Left renal cortex interstitium (tissue), 4 donors: ENCODE results near the gene IGFBP1. TPM values are rescaled to one million over a fixed set of nuclear protein-coding genes. Genes with fewer than 3 reads are reported as not detected.

Experiments
- DNase-seq, 4 donors: peaks; one replicate each; pipeline ENCODE4 v3.0.0-alpha.2; 2013; ENCODE audit warnings: low read depth in 4 of 4, low spot score in 2 of 4, missing footprints in 1 of 4
- polyA plus RNA-seq, 4 donors: library from polyadenylated mRNA; unstranded; fragments of 120-200 nt; gene quantifications; one replicate each; pipeline ENCODE4 v1.2.1, GENCODE V29; 2013; ENCODE audit not compliant: insufficient read length in 4 of 4

Gene IGFBP1
- polyA plus RNA-seq, 4 donors, result 0.49 to 1.2 (median 0.60) TPM

GRCh38 chr7:45880433-45880860, 7.8 kb upstream of the IGFBP1 start:
- DNase-seq, result no peak

- no peak for DNase-seq
Observed at GRCh38 chr7:45881280-45881758, 7.0 kb upstream of the IGFBP1 start.

DNA sequence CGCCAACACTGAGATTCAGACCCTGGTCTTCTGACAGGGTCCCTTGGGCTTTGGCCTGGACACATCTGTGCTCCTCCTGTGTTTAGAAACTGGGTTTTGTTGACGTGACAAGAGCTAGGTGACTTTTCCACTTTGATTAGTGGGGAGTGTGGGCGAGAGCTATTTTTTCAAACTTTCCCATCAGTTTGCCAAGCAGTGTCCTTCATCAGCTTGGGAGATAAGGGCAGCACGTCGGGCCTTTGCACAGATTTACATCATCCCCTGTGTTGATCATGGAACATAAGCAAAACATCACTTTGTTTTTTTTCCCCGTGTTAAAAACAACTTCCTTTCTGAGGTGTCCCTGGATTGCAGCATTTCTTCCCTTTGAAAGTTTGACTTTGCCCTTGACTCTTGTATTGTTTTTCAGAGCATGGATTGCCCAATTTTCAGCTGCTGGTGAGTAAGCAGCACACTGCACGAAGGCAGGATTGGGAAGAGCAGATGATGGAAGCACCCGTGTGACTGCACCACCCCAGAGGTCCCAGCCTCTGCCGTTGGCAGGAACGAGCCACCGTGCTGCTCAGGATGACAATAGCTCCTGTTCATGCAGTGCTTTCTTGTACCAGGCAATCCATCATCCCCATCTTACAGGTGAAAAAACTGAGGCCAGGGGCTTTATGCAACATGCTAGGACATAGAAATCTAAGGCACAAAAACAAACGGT, 6.4 kb upstream of the IGFBP1 start:
- no peak for DNase-seq

DNA sequence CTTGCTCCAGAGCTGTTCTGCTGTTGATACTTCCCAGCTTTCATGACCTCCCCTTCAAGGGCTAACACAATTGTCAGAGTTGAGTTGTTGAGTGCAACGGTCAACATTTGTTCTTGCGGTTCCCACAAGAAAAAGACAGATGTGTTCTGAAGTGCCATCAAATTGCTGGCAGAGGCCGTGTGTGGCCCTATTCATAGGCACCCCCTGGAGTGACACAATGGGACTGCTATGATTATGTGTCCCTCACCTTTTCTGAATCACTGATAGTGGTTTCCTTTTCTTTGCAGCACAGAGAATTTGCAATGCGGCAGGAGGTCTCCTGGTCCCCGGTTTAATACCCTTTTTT, 5.8 kb upstream of the IGFBP1 start:
- DNase-seq, result no peak

GRCh38 chr7:45884136-45884535, 4.2 kb upstream of the IGFBP1 start:
- DNase-seq, result no peak

DNA sequence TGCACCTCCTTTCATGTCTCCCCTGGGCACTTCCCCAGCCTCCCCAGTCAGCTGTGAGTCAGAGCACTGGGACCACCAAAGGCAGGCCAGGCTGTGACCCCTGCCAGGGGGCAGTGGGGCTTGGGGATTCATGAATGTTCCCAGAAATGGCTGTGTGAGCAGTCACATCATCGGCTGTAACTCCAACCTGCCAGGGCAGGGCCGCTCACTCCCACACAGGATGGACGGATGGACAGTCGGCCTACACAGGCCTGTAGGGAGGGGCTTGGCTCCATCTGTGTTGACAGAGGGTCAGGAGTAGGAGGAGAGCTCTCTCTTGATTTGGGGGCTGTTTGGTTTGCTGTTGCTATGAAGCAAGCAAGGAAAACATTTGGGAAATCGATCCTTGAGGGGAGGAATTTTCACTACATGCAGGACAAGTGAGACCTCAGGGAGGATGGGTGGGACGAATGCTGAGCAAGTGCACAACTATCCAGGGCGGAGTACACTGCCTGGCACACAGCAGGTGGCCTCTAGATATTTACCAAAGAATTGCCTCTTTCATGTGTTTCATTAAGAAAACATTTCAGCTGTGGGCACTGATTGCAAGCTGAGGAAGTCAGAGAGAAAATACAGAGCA, 2.9 kb upstream of the IGFBP1 start:
- DNase-seq, result peak in 2 of 4 donors; percentile 7 to 32

GRCh38 chr7:45886931-45887667, 1.2 kb upstream of the IGFBP1 start:
- no peak for DNase-seq

- no peak for DNase-seq
Observed at GRCh38 chr7:45888993-45889366, 692 bp downstream of the IGFBP1 start.

- DNase-seq, result no peak
Observed at GRCh38 chr7:45889367-45890067, 1.2 kb downstream of the IGFBP1 start.

GRCh38 chr7:45890125-45890901, 2.0 kb downstream of the IGFBP1 start:
- DNase-seq, result no peak

- DNase-seq, result peak in 1 of 4 donors; percentile 43
Observed at GRCh38 chr7:45890902-45891461, 2.7 kb downstream of the IGFBP1 start.

- no peak for DNase-seq
Observed at GRCh38 chr7:45891462-45892402, 3.4 kb downstream of the IGFBP1 start.

DNA sequence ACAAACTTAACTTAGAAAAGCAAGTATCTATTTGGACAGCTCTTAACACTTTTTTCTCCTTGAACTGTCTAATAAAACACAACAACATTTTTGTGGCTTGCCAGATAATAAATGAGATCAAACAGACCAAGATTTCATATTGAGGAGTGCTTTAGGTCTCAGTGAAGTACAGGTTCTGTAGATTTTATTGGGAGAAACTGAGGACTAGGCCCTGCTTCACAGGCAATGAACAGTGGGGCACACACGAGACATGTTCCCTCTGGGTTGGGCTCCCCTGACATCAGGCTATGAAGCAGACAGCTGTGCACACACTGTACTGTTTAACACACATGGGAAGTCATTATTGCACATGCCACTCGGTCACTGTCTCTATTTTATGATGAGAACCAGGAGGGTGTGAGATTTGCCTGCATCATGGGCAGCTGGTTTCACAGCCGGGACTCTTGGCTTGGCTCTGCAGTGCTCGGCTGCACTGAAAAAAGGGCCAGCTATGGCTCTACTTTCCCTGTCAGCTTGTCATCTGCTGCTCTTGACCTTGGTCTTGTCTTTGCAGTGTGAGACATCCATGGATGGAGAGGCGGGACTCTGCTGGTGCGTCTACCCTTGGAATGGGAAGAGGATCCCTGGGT, 4.2 kb downstream of the IGFBP1 start:
- no peak for DNase-seq

GRCh38 chr7:45893374-45893995, 5.2 kb downstream of the IGFBP1 start:
- no peak for DNase-seq

DNA sequence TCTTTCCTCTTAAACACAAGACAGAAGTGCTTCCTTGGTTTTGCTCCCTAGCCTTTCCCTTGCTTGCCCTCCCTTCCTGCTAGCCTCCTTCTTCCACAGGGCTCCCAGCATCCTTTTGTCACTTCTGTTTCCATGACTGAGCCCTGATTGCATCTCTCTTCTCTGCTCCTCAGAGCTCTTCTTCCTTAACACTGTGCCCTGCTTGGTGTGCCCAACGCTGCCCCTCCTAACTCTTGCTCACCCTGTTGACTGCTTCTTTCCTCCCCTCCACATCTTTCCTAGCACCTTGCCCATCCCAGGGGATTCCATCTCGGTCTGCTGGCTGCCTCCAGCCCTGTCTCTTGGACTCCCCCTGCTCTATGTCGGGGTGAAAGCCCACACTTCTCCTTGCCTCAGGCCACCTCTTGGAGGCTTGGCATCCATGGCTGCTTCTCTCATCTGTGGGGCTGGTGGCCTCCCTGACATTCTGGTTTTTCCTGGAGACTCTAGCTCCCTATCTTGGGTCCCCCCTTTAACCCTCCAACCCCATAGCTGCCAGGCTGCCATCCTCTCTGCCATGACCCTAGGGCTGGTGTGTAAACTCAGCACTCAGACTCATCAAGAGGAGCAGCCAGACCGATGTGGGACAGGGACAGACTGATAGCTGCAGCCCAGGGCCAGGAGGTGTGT, 5.8 kb downstream of the IGFBP1 start:
- DNase-seq, result no peak

GRCh38 chr7:45894665-45895062, 6.4 kb downstream of the IGFBP1 start:
- DNase-seq, result no peak

- DNase-seq, result no peak
Observed at GRCh38 chr7:45897042-45897690, 8.9 kb downstream of the IGFBP1 start.
